Stimulated activated memory B cell treated with anti-CD40 and anti-IgM and Interleukin-4, amounts not matched to agents 10 μg/mL and 1 μg/mL and 100 μg/mL, for 72 hours (primary cell): ENCODE measurements around the gene CBFA2T2.
"Not testable (repeated sequence)": the region's sequence is repeated elsewhere in the genome, so short reads cannot be mapped to it uniquely, and the experiment has no call there.

Source experiments
- ATAC-seq: fragments of 150-1000 bp; cut with Tn5 transposase; 2 replicates; pipeline ENCODE4 v1.10.0; 2021
- H3K27ac Mint-ChIP-seq: one replicate; pipeline ENCODE4 v1.8.0; 2022; ENCODE audit warnings: mild to moderate bottlenecking, mixed read lengths
- H3K27me3 Mint-ChIP-seq: one replicate; pipeline ENCODE4 v1.8.0; 2022; ENCODE audit warnings: mixed read lengths
- H3K36me3 Mint-ChIP-seq: one replicate; pipeline ENCODE4 v1.8.0; 2022; ENCODE audit warnings: mixed read lengths
- H3K4me1 Mint-ChIP-seq: one replicate; pipeline ENCODE4 v1.8.0; 2022; ENCODE audit warnings: mixed read lengths
- H3K4me3 Mint-ChIP-seq: one replicate; pipeline ENCODE4 v1.8.0; 2022; ENCODE audit warnings: mild to moderate bottlenecking, moderate library complexity, mixed read lengths
- H3K9me3 Mint-ChIP-seq: one replicate; pipeline ENCODE4 v1.8.0; 2022; ENCODE audit warnings: mixed read lengths

CBFA2T2 gene

DNA sequence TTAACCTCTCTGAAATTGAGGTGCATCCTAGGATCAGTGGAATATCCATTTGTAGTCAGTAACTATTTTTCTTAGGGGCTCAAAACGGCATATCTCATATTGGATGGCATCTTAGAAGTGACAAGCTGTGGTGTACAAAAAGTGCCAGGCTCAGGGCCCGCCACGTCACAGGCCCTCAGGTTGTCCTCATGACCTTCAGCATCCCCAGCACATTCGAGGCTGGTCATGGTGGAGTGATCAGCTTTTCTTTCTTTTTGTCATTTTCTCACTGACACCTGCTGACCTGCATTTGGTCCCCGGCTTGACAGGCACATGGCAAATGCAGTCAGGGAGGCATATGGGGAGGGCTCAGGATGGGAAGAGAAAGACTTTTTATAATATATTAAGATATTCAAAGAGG is 203.4 kb downstream of the CBFA2T2 start:
- no peak for ATAC-seq
- no peak overlapping the region for H3K27ac Mint-ChIP-seq
- H3K36me3 Mint-ChIP-seq: peaks cover 1% of the 10 kb centered on the region

DNA sequence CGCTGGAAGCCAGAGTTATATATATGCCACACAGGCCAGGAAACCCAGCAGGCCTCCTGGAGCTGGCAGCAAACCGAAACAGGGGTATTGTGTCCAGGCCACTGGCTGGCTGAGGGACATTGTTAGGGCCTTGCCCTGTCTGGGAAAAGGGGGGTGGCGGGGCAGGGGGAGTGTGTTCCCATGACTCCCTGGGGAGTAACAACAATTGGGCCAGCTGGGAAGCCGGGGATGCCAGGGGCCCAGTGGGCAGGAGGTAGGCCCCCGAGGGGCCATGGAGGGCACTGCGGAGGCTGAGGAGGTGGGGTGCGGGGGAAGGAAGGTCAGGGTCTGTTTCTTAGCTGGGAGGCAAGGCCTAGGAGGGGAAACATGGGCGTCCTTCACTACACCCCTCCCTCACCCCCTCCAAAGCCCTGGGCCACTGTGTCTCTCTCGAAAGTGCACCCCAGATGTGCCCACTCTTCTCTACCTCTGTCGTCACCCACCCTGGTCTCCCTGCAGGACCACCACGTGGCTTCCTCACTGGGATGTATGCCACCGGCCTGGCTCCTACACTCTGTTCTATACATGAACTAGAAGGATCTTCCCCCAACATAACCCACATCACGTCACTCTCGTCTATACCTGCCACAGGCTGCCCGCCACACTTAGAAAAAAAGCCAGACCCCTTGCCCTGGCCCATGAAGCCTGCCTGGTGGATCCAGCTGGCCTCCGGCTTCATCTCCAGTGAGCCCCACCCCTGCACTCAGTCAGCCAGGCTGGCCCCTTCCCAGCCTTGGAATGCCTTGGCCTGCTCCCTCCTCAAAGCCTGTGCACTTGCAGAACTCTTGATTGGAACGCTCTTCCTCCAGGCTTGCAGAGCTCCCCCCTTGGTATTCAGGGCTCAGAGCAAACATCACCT is 204.1 kb downstream of the CBFA2T2 start:
- Mint-ChIP-seq H3K27ac (no peak overlapping the region), H3K9me3 (peaks cover 2% of the 10 kb centered on the region), H3K27me3 (no peaks in the 10 kb centered on the region), H3K36me3 (peaks cover 5% of the 10 kb centered on the region), H3K4me3 (no peak overlapping the region), H3K4me1 (peaks cover under 1% of the 10 kb centered on the region)
- no peak for ATAC-seq

More for the DNA sequence above, 203.4 kb downstream of the CBFA2T2 start:
- Mint-ChIP-seq H3K27me3 (no peaks in the 10 kb centered on the region), H3K9me3 (peaks cover under 1% of the 10 kb centered on the region), H3K4me1 (peaks cover 7% of the 10 kb centered on the region), H3K4me3 (no peak overlapping the region)

DNA sequence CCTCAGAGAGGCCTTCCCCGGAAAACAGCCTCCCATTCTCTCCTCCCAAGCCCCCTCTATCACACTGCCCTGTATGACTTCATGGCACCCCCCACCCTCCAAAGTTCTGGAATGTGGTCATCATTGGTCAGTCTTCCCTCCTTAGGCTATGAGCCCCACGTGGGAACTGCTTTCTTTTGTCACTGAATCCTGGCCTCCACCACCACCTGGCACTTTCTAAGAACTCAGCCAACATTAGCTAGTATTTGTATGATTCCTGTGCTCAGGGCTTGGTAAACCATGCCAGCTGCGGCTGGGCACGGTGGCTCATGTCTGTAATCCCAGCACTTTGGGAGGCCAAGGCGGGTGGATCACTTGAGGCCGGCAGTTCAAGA is 204.7 kb downstream of the CBFA2T2 start:
- Mint-ChIP-seq H3K27ac (no peak overlapping the region), H3K4me1 (no peaks in the 10 kb centered on the region), H3K9me3 (peaks cover 2% of the 10 kb centered on the region), H3K27me3 (no peaks in the 10 kb centered on the region), H3K36me3 (peaks cover 5% of the 10 kb centered on the region), H3K4me3 (no peak overlapping the region)
- ATAC-seq: no peak

DNA sequence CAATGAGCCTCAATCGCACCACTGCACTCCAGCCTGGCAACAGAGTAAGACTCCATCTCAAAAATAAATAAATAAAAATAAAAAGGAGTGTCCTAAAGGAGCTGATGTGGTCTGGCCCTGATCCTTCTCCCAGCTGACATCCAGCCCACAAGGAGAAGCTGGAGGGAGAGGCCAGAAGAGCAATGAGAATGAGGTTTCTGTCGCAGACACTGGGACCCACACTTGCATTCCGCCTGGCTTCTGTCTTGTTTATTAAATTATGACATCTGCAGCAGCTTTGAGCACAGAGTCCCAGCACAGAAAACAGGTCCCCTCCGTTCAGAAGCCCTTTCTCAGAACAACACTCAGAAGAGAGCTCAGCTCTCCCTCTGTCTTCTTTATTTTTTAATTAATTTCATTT is 206.6 kb downstream of the CBFA2T2 start:
- Mint-ChIP-seq H3K27me3 (no peaks in the 10 kb centered on the region), H3K36me3 (peaks cover 5% of the 10 kb centered on the region), H3K4me1 (no peaks in the 10 kb centered on the region), H3K4me3 (no peak overlapping the region), H3K27ac (no peak overlapping the region), H3K9me3 (peaks cover 2% of the 10 kb centered on the region)
- no peak for ATAC-seq

DNA sequence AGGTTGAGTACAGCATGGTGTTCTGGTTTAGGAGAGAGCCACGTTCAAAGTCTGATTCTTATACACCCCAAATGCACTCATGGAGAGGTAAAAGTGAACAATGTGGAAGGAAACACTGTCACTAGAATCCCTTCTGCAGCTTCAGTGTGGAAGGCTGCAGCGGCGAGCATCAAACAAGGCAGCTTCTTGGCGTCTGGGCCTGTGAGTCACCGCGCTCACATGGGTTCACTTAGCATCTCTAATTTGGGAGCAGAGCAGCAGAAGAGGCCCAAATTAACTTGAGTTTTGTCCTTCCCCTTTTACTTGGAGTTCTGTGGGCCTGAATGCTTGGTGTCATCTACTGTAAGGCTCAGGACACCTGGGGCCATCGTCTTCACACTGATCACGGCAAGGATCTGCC is 207.2 kb downstream of the CBFA2T2 start:
- no peak for ATAC-seq
- Mint-ChIP-seq H3K36me3 (peaks cover 5% of the 10 kb centered on the region), H3K27me3 (no peaks in the 10 kb centered on the region), H3K27ac (no peak overlapping the region), H3K4me3 (no peak overlapping the region), H3K4me1 (no peaks in the 10 kb centered on the region), H3K9me3 (peaks cover 2% of the 10 kb centered on the region)

DNA sequence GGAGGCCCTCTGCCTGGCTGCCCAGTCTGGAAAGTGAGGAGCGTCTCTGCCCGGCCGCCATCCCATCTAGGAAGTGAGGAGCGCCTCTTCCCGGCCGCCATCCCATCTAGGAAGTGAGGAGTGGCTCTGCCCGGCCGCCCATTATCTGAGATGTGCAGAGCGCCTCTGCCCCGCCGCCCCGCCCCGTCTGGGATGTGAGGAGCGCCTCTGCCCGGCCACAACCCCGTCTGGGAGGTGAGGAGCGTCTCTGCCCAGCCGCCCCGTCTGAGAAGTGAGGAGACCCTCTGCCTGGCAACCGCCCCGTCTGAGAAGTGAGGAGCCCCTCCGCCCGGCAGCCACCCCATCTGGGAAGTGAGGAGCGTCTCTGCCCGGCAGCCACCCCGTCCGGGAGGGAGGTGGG is 209.1 kb downstream of the CBFA2T2 start:
- not testable (repeated sequence) for H3K4me1 Mint-ChIP-seq, H3K27ac Mint-ChIP-seq, H3K27me3 Mint-ChIP-seq, H3K36me3 Mint-ChIP-seq, H3K4me3 Mint-ChIP-seq, H3K9me3 Mint-ChIP-seq, ATAC-seq
